ENCODE measurements around the gene PCAT7. TPM values are rescaled to one million over a fixed set of nuclear protein-coding genes. Genes with fewer than 3 reads are reported as not detected.
A peak's percentile ranks its signal among the peaks of the same experiment; 100 is the strongest.

PCAT7 gene
- total RNA-seq, 1 donor from 2014 or later, result not detected

DNA sequence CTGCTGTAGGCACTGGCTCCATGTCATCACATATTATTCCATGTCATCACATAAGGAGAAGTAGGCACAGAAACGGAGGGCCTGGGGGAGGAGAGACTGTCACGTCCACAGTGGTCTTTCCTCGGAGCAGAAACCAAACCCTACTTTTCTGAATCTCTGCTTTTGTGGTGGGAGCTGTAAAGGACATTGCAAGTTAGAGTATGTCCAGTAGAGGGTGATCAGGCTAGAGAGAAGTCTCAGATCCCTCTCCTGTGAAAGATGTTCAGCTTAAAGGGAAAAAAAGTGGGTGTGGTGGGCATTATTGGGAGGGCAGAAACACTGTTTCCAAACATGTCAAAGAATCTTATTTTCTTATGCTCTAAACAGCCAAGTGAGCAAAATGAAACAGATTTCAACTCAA is 58.1 kb downstream of the PCAT7 start:
- H3K4me3 ChIP-seq (ENCODE audit: low read depth, low read length), result no peak overlapping the region
- DNase-seq (ENCODE audit: low read depth), result no peak
- TF ChIP-seq, protein P1, sequence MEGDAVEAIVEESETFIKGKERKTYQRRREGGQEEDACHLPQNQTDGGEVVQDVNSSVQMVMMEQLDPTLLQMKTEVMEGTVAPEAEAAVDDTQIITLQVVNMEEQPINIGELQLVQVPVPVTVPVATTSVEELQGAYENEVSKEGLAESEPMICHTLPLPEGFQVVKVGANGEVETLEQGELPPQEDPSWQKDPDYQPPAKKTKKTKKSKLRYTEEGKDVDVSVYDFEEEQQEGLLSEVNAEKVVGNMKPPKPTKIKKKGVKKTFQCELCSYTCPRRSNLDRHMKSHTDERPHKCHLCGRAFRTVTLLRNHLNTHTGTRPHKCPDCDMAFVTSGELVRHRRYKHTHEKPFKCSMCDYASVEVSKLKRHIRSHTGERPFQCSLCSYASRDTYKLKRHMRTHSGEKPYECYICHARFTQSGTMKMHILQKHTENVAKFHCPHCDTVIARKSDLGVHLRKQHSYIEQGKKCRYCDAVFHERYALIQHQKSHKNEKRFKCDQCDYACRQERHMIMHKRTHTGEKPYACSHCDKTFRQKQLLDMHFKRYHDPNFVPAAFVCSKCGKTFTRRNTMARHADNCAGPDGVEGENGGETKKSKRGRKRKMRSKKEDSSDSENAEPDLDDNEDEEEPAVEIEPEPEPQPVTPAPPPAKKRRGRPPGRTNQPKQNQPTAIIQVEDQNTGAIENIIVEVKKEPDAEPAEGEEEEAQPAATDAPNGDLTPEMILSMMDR (conservative IDR thresholded peaks at IDR 0.05; ENCODE audit: low read depth, low read length), result peak; percentile 33

DNA sequence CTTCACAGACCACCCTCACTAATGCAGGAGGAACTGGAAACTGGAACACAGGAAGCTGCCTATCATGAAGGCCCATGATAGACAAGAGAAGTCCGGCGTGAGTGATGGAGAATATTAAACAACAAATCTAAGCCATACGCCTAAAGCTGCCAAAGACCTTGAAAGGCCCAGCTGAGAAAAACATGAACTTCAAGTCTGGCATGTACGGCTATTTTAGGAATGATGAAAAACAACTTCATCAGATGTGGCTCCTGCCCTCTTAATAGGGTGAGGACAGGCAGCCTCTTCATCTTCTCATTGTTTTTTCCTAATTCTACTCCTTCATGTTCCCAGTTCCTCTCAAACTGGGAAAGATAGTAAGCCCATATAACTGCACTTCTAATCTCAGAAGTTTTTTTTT is 64.1 kb downstream of the PCAT7 start:
- DNase-seq (ENCODE audit: low read depth), result no peak
- no peak overlapping the region for H3K4me3 ChIP-seq (ENCODE audit: low read depth, low read length)
- TF ChIP-seq, protein P1 (conservative IDR thresholded peaks at IDR 0.05; ENCODE audit: low read depth, low read length), result no peak

Other genes starting within 250 kb of the PCAT7 start
- gene NUTM2F, start 226.4 kb upstream of the PCAT7 start, total RNA-seq, result not detected in 2 replicates
- gene FBP2, start 38.7 kb downstream of the PCAT7 start, total RNA-seq, result not detected in 2 replicates
- gene FBP1, start 84.4 kb downstream of the PCAT7 start, total RNA-seq, result 1.6 and 2.9 TPM in 2 replicates
- gene AOPEP, start 171.6 kb downstream of the PCAT7 start, total RNA-seq, result 27.0 and 63.0 TPM in 2 replicates

All from epithelial cell of proximal tubule (primary cell).